Prostate gland (tissue), 2 donors: ENCODE measurements around the gene SASH3. TPM values are rescaled to one million over a fixed set of nuclear protein-coding genes. Genes with fewer than 3 reads are reported as not detected.

Experiments used
- DNase-seq: peaks from one replicate; pipeline ENCODE4 v3.0.0-alpha.2; 2019; ENCODE audit warnings: low spot score
- H3K27ac ChIP-seq, 2 donors: fragments of 200-600 bp; sonication (generic); 2 replicates each; pipeline ENCODE4 v1.5.1; 2017 to 2019
- H3K27me3 ChIP-seq: fragments of 200-600 bp; sonication (generic); replicated peaks from 2 replicates; pipeline ENCODE4 v1.5.1; 2019; ENCODE audit not compliant: insufficient read depth
- H3K36me3 ChIP-seq, 2 donors: fragments of 200-600 bp; sonication (generic); 1 replicate in 1 of 2; 2 replicates in 1 of 2; pipeline versions ENCODE4 v1.5.1 to v1.8.1; 2017 to 2019
- H3K4me1 ChIP-seq: fragments of 200-600 bp; sonication (generic); replicated peaks from 2 replicates; pipeline ENCODE4 v1.5.1; 2019
- H3K4me3 ChIP-seq, 2 donors: fragments of 200-600 bp; sonication (generic); 2 replicates each; pipeline ENCODE4 v1.5.1; 2017 to 2019
- H3K9me3 ChIP-seq: fragments of 200-600 bp; sonication (generic); 2 replicates; pipeline ENCODE4 v1.5.1; 2017
- POLR2A ChIP-seq: fragments of 450-650 bp; IDR thresholded peaks from one replicate; pipeline ENCODE4 v1.6.1; 2016; ENCODE audit warnings: antibody characterized with exemption, mild to moderate bottlenecking
- POLR2AphosphoS5 ChIP-seq: sonication (generic); formaldehyde crosslinking; IDR thresholded peaks from one replicate; pipeline ENCODE4 v1.6.1; 2017; ENCODE audit warnings: antibody characterized with exemption
- WGBS: methylation state at CpG from one replicate; pipeline ENCODE4 v1.1.5; 2018; 5-methylcytosine and 5-hydroxymethylcytosine counted together
- intact Hi-C: fragments of 100-400 bp; cut with DNase I; formaldehyde crosslinking; loops from one replicate; pipeline ENCODE4 v1.14.2; 2022
- total RNA-seq, 2 donors: library from RNA; depleted of rRNA; stranded (reverse); fragments of >200 nt; gene quantifications; one replicate each; pipeline ENCODE4 v1.1.0, GENCODE V29; 2016
- TF ChIP-seq, protein P1 (sequence below), 4 experiments: fragments of 200-600 bp in 2 of 4; fragments of 450-650 bp in 2 of 4; sonication (generic) in 2 of 4; IDR thresholded peaks; 1 replicate in 3 of 4; 2 replicates in 1 of 4; pipeline ENCODE4 v1.5.1; 2016 to 2019; ENCODE audit warnings: antibody characterized with exemption in 4 of 4, mild to moderate bottlenecking in 2 of 4, moderate library complexity in 2 of 4

The SASH3 gene
- total RNA-seq, 2 donors from 2014 or later, result 2.2 to 5.8 TPM

DNA sequence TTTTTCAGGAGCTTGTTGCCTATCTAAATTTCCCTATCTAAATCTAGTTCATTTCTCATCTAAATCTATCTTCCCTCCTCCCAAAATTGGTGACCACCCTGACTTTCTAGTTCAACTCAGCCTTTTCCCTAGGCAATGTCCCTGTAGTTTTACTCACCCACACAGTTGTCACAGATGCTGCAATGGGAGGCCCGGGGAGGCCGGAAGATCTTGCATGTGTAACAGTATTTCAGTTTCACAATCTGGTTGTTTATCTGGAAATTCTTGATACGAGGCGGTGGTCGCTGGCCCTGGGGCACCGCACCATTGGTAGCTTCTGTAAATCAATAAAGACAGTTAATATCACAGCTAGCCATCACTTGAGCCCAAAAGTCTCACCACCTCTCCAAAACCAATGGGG, 43.8 kb downstream of the SASH3 start:
- TF ChIP-seq, protein P1, sequence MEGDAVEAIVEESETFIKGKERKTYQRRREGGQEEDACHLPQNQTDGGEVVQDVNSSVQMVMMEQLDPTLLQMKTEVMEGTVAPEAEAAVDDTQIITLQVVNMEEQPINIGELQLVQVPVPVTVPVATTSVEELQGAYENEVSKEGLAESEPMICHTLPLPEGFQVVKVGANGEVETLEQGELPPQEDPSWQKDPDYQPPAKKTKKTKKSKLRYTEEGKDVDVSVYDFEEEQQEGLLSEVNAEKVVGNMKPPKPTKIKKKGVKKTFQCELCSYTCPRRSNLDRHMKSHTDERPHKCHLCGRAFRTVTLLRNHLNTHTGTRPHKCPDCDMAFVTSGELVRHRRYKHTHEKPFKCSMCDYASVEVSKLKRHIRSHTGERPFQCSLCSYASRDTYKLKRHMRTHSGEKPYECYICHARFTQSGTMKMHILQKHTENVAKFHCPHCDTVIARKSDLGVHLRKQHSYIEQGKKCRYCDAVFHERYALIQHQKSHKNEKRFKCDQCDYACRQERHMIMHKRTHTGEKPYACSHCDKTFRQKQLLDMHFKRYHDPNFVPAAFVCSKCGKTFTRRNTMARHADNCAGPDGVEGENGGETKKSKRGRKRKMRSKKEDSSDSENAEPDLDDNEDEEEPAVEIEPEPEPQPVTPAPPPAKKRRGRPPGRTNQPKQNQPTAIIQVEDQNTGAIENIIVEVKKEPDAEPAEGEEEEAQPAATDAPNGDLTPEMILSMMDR (IDR thresholded peaks at IDR 0.05), result no peak
- no peak for TF ChIP-seq POLR2A
- TF ChIP-seq POLR2AphosphoS5, result no peak
- no peaks in the 10 kb centered on the region for H3K4me1 ChIP-seq
- WGBS, result 83% methylated on average over 6 of the region's 6 CpGs
- H3K4me3 ChIP-seq, result no peak overlapping the region
- H3K27ac ChIP-seq, result no peak overlapping the region
- H3K27me3 ChIP-seq, result no peaks in the 10 kb centered on the region
- H3K36me3 ChIP-seq, result no peaks in the 10 kb centered on the region
- no peaks in the 10 kb centered on the region for H3K9me3 ChIP-seq
- DNase-seq, result no peak
- intact Hi-C loops, result loop anchor here (10.0 kb wide), 1 partner anchor 189 kb away; no protein-coding TSS in a partner anchor

DNA sequence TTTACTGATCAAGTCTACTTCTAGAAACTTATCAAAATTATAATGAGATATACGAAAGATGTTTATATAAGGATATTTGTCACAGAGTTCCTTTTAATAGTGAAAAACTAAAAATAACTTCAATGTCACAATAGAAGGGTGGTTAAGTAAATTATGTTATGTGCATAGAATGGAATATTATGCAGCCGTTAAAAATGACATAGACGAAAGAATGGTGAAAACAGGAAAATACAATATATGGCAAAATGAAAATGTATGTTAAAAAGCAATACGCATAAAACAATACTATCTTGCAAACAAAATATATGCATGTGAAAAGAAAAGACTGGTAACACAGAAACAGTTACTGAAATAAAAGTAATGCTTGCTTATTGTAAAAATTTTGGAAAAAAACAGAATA, 44.9 kb downstream of the SASH3 start:
- Histone ChIP-seq H3K4me3 (no peak overlapping the region), H3K27ac (no peak overlapping the region), H3K9me3 (no peaks in the 10 kb centered on the region), H3K4me1 (no peaks in the 10 kb centered on the region), H3K27me3 (no peaks in the 10 kb centered on the region), H3K36me3 (no peaks in the 10 kb centered on the region)
- intact Hi-C loops, result loop anchor here (10.0 kb wide), 1 partner anchor 190 kb away; no protein-coding TSS in a partner anchor
- 97% methylated on average over 4 of the region's 4 CpGs for WGBS
- TF ChIP-seq, protein P1 (IDR thresholded peaks at IDR 0.05), result no peak
- TF ChIP-seq POLR2A (no peak), POLR2AphosphoS5 (no peak)
- no peak for DNase-seq

DNA sequence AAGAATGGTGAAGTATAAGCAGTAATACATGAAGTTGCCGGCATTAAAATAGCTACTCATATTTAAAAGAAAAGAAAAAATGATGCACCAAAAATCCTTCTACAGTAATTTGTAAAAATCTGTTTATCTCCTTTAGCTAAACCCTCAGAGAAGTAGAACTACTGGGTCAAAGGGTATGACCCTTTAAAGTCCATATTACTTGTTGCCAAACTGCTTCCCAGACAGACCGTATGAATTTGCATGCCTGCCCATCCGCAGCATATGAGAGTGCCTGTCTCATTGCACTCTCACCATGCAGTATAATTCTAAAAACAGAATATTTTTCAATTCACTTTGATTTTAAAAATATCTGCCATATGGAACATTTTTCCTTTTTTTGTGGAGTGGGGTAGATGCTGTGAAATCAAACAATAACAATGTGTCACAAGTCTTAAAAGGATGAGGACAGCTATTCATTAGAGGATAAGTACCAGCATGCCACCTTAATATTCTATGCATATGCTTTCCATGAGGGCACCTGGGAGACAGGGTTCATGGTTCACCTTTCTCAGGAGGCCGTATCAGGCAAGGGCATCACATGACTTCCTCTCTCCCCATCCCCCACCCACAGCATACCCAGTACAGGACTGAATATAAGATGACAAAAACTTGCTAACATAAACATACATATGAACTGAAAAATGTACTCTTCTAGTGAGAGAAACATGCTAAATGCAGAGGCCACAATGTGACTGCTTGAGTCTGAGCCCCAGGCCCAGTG, 46.2 kb downstream of the SASH3 start:
- H3K36me3 ChIP-seq, result no peaks in the 10 kb centered on the region
- 60% methylated on average over 4 of the region's 4 CpGs for WGBS
- intact Hi-C loops, result loop anchor here (10.0 kb wide), 1 partner anchor 191 kb away; no protein-coding TSS in a partner anchor
- no peaks in the 10 kb centered on the region for H3K9me3 ChIP-seq
- H3K4me3 ChIP-seq, result no peak overlapping the region
- no peak for DNase-seq
- H3K27me3 ChIP-seq, result no peaks in the 10 kb centered on the region
- no peak for TF ChIP-seq POLR2AphosphoS5
- H3K4me1 ChIP-seq, result no peaks in the 10 kb centered on the region
- no peak overlapping the region for H3K27ac ChIP-seq

DNA sequence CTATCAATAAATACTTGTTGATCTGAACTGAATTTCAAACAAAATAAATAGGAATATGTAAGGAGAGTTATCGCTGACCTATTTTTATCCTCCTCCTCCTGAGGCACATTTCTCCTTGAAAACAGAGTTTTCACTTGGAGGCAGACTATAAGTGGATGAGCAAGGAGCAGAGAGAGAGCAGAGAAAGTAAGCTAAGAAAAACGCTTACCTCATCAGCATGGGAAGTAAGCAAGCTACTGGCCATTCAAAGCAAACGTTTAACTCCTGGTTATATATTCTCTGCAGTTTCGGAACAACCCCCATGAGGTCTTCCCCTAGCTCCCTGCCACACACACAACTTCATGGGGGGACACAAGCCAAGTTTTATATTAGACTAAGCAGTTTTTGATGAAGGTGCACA, 50.7 kb downstream of the SASH3 start:
- H3K4me3 ChIP-seq, result no peak overlapping the region
- no peak overlapping the region for H3K27ac ChIP-seq
- DNase-seq, result no peak
- no peaks in the 10 kb centered on the region for H3K27me3 ChIP-seq
- TF ChIP-seq POLR2A, result no peak
- TF ChIP-seq, protein P1 (IDR thresholded peaks at IDR 0.05), result no peak
- TF ChIP-seq POLR2AphosphoS5, result no peak
- H3K4me1 ChIP-seq, result no peaks in the 10 kb centered on the region
- no peaks in the 10 kb centered on the region for H3K36me3 ChIP-seq
- intact Hi-C loops, result no loop called here
- WGBS, result 62% methylated on average over 4 of the region's 4 CpGs
- H3K9me3 ChIP-seq, result no peaks in the 10 kb centered on the region

DNA sequence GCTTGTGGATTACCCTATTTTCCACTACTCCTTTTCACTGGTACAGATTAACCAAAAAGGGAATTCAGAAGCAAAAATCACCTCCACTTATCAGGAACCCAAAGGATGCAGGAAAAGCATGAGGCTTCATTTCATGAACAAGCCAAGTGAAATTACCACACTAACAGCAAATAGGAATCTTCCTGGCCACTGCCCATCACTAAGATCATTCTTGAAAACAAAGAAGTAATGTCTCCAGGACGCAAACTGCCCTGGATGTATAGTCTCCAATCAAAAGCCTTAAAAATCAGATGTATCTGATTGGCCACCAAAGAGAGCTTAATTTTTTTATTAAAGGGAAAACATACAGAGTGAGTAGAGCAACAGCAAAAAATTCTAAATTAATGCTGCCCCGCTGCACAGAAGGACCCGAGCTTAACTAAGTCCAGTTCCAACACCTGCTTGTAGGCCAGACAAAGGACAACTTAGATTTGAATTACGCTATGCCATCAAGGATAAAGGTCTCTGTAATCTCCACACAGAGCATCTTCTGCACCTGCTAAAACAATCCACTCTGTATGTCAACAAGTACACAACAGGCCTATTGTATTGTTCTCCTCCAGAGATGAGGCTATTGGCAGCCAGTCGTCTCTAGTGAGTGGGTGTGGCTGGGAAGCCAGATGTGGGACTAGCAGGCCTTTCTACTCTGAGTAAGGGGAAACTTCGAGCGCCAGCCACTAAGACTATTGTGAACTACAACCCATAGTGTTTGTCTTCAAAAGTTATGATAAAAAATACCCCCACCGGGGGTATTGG, 51.5 kb downstream of the SASH3 start:
- Histone ChIP-seq H3K27ac (no peak overlapping the region), H3K9me3 (no peaks in the 10 kb centered on the region), H3K4me1 (no peaks in the 10 kb centered on the region), H3K27me3 (no peaks in the 10 kb centered on the region), H3K36me3 (no peaks in the 10 kb centered on the region), H3K4me3 (no peak overlapping the region)
- no peak for DNase-seq
- 66% methylated on average over 7 of the region's 8 CpGs for WGBS
- intact Hi-C loops, result no loop called here
- TF ChIP-seq, protein P1 (IDR thresholded peaks at IDR 0.05), result no peak
- TF ChIP-seq POLR2AphosphoS5, result no peak
- TF ChIP-seq POLR2A, result no peak
